HG03460 (cell line): Measurements from ENCODE around the gene FIG4.
"Not testable (repeated sequence)": the region's sequence is repeated elsewhere in the genome, so short reads cannot be mapped to it uniquely, and the experiment has no call there.

Source experiments
- ATAC-seq: cut with Tn5 transposase; IDR thresholded peaks from one replicate; pipeline ENCODE4 v1.9.1; 2021; ENCODE audit not compliant: unreplicated experiment

The FIG4 gene

DNA sequence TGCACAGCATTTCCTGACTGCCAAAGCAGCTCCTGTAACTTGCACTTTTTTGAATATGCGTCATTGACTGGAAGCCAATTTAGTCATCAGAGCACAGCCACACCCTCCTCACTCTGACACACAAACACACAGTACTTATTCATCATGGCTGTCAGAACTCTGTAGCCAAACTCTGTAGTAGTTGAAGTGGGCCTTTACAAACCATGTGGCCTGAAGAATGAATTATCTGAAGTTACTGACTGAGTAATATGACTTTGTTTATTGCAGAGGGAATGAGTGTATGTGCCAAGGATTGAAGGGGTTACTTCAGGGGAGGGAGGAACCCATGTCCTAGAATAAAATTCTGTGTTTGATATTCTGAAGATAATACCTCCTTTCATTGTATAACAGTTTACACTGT, 102.7 kb downstream of the FIG4 start:
- ATAC-seq = no peak

DNA sequence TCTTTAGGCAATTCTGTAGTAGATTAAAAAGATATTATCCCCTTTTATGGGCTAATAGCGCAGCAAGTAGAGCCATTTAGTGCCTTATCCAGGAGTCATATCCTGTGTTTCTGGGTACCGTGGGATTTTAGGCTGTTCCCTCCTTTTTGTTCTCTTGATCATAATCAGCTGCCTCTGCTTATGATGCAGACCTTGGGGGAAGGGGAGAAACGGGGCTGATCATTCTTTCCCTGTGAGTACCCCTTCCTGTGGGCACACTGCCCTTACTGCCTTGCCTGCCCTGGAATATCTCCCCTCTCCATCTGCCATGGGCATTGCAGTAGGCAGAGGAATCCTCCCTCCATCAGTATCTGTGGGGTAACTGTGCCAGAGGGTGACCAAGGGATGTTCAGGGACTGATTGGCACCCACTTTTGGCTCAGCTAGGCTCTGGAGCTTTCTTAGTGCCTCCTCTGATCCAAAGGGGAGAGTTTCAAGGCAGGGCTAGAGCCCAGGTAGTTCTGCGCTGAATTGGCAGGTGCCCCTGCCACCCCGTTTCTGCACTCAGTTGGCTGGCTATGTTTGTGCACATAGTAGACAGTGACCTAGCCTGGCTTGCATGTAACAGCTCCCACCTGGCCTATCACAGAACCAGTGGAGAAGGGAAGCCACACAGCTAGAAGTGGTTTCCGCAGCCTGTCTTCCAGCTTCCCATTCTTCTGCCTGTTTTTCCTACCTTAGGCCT, 103.3 kb downstream of the FIG4 start:
- no peak for ATAC-seq

DNA sequence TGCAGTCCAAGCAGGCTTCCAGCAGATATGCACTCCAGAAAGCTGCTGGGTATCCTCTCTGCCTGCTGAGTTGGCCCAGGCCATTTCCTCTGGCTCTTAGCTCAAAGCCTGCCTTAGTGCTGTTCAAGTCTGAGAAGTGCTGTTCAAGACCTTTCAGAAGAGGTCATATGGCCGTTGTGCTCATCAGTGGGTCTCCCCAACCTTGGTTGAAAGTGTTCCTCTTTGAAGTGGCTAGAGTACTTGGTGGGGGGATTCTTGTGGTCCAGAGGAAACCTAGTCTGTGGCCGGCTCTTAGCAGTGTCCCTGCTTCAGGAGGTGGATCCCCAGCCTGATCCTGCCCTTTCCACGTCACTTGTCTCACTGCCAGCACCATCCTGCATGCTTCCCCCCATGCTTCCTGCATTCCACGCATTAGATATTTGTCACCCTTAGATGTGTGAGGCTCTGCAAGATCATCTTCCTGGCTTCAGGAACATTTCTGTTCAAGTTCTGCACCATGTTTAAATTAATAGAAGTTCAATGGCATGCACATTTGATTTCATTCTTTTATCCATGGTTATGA, 105.0 kb downstream of the FIG4 start:
- no peak for ATAC-seq

DNA sequence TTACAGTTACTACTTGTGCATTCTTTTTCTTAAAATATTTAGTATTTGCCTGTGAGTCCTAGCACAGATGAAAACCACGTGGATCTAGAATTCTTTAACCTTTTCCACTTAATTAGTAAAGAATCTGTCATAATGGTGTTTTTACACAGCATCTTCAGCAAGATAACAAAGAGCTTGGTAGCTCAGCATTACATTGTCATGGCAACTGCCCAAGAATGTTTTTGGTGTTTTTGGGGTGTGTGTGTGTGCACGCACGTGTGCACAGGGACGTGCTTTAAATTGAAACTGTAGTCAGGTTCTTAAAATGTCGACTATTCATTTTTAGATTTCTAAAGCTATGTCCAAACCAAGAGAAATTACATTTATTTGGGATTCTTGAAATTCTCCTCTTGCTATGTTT, 108.0 kb downstream of the FIG4 start:
- ATAC-seq = no peak

DNA sequence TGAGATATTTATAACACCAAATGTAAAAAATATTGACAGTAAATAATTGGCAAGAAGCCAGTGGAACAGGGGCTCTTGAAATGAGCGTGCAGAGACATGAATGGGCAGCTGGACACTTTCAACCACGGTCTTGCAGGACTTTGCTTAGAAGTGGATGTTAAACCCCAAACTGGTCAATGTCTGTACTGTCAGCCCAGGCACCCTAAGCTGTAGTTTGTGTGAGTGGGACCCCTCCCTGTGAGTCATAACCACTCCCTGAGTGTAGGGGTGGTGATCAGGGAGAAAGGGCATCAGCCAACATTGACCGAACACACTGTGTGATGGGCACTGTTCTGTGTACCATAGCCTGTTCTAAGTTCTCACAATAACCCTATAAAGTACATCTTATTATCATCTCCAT, 108.6 kb downstream of the FIG4 start:
- no peak for ATAC-seq

DNA sequence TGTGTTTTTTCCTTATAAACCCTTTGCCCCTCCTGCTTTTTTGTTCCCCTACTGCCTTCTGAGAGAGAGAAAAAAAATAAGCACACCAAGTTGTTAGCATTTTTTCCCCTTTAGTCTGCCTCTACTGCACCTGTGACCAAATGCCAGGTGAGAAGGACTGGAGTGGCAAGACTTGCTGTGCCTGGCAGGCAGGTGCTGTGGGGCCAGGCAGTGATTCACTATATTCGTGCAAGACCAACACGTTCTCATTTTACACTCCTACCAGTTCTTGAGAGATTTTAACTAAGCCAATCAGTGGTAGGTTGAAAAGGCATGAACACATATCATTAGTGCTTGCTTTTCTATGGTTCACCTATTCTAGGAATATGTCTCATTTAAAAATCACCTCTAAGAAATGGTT, 109.7 kb downstream of the FIG4 start:
- no peak for ATAC-seq

DNA sequence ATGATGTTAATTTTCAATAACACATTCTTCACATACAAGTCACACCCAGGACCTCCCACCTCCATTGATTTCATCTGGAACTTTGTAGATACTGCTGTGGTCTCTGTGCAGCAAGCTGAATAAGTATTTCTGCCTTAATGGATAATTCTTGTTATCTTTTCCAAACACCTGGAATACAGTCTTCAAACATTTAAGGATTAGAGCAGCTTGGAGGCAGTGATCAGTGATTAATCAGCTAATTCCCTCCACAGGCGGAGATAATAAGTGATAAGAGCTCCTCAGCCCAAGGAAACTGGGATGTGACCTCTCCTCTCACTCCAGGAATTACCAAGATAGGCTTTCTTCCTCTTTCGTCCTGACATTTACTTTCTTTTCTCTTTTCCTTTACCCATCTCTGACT, 110.7 kb downstream of the FIG4 start:
- no peak for ATAC-seq

DNA sequence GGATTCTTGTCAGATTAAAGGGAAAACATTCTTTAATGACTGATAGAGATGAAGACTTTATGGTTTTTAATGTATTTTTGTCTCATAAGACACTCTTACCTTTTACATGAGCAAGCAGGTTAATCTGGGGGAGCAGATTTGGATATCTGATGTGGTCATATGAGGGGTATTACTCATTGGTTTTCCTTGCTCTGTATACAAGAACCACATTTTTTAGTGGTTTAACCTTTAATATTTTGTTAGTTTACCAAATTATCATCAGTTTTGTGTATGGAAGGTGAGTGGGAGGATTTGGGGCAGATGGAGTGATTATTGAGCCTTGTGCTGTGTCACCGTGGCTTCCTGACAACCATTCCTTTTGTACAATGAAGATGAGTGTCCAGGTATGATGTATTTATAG, 112.9 kb downstream of the FIG4 start:
- no peak for ATAC-seq

DNA sequence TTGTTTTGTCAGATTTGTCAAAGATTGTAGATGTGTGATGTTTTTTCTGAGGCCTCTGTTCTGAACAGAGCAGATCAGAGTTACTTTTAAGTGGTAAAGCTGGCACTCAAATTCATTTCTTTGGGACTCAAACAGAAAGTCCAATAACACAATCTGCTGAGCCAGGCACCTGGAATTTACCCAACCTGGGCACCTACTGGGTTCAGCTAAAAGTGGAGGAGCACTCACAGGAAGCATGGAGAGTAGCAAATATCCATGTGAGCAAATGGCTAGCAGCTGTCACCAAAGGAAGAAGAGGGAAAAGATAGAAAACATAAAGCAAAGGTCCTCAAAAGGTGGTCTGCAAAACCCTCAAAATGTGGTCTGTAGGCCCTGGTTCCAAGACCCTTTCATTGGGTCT, 116.8 kb downstream of the FIG4 start:
- ATAC-seq = no peak

DNA sequence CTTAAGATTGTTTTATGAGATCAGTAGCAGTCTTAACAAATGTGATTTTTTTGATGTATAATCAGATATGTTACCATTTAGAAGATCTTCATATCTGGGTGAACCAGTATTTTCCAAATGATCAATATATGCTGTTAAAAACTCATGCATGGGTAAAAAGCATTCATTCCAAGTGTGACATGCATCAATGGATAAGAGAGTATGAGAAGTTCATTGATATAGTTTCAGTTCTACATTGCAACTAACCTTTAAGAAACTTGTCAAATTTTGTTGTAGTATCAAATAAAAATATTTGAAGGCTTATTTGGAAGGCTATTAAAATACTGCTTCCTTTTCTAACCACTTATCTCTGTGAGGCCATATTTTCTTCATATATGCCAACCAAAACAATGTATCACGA, 117.7 kb downstream of the FIG4 start:
- no peak for ATAC-seq

DNA sequence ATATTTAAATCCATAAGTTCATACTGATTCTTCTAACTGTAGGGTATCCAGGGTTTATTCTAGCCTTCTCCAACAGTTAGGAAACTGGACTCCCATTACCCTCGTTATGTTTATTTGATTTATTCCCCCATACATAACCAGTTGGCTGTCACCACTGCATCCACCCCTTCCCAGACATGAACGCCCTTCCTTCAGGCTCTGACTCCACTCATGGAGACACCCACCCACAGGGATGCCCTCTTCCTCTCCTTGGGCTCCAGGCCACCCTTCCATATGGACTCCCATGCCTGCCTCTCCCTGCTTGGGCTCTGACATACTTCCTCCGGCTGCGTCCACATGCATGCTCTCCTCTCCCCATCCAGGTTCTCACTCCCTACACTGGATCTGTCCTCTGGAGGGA, 124.0 kb downstream of the FIG4 start:
- ATAC-seq = no peak

DNA sequence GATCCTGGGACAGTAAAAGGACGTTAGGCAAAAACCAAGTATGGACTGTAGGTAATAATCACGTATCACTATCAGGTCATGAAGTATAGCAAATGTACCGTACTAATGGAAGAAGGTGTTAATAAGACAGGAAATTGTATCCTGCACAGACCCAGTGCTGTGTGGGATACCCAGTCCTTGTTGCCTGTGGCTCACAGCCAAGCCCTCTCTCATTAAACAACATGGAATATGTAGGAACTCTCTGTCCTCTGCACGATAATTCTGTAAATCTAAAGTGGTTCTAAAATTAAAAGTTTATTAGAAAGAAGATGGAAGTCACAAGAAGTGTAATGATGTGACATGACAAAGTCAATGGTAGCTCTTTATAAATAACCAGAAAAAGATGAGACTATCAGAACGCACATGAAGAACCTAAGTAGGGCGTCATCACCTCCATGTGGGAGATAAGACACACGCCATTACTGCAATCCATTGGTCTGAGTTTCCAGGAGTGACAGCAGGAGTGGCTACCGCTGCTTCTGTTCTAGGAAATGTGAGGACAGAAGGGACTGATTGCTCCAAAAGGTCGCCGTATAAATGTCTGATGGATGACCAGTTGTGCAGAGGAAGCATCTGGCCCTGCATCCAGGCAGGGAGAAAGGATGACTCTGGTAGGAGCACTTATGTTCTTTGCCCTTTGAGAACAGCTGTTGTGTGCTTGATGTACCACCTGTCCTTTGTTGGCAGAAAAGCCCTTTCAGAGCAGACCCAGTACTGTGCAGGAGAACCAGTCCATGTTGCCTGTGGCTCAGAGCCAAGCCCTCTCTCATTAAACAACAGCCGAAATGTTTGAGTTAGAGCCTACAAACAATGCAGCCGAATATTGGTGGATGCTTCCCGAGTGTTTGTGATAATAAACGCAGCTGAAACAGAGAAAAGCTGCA, 125.6 kb downstream of the FIG4 start:
- no peak for ATAC-seq

DNA sequence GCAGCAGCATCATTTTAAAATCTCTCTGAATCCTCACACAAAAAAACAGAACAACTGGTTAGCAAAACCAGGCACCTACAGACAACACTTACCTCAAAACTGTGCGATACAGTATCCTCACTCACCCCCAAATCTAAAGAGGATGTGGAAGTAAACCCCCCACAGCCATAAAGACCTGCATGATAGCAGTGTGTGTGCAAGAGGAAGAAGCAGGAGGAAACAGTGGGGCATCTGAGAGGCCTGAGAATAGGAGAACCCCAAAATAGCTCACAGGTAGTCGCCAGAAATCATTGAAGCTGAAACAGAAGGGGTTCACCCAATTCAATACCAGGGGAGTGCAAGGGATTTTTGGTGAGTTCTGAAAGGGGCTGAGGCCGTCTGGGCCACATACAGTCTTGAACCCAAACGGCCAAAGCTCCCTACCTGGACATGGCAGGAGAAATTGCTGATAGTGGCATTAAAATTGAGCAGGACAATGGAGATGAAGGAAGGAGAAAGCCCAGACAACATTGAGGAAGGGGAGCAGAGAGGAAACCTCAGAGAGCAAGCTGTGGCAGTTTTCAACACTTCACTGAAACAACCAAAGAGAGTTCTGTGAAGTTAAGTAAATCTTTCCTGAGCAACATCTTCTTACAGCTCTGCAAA, 129.7 kb downstream of the FIG4 start:
- peak; percentile 69 for ATAC-seq

DNA sequence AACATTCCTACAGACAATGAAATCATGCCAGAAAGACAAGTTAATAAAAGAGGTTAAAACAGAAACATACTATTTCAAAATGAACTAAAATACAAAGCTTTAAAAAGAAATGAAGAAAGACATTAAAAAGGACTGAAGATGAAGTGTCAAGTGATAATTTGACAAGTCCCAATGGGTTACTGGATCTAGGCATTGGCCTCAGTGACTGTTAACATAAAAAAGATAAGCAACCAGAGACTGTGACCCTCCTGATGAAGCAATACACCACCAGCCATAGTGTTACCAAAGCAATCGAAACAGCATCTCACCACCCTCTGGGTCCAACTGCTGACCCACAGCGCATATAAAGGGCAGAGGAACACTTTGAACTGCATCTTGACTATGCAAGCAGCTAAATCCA, 130.3 kb downstream of the FIG4 start:
- ATAC-seq = no peak

DNA sequence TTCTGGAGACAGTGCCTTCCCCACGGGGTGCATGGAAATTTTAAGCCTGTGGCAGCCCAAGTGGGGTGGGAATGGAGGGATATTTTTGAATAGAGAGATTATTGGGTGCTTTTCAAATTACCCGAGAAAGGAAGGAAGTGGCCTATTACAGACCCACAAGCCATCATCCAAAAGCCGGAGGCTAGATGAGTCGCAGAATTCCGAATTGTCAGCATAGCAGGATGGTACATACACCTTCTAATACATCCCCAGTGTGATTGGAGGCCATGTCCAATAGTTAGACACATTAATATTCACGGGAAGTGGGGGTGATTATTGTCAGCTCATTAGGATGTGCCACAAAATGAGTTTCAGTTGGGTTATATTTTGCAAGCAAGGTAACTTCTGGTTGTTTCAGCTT, 133.0 kb downstream of the FIG4 start:
- no peak for ATAC-seq

DNA sequence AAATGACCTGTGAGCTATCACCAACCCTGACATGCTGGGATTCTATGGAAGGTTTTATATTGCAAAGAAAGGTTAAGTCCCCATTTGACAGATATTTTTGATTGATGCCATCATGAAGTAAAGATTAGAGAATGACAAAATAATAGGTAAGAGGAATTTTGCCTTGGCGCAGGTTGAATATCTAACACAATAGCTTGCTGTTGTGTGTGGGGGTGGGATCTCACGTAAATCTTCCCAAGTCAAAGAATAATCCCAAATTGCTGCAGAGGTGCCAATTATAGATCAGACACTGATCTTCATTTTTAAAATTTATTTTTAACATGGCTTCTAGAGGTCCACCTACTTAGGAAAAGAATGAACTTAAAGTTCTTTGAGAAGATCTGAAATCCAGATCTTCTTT, 135.5 kb downstream of the FIG4 start:
- ATAC-seq = no peak

DNA sequence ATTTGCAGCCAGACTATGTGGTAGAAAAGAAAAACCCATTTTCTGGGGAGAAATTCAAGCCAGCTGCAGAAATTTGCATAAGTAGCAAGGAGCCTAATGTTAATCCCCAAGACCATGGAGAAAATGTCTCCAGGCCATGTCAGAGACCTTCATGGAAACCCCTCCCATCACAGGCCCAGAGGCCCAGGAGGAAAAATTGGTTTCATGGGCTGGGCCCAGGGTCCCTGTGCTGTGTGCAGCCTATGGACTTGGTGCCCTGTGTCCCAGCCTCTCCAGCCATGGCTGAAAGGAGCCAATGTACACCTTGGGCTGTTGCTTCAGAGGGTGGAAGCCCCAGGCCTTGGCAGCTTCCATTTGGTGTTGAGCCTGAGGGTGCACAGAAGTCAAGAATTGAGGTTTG, 140.3 kb downstream of the FIG4 start:
- ATAC-seq = not testable (repeated sequence)

DNA sequence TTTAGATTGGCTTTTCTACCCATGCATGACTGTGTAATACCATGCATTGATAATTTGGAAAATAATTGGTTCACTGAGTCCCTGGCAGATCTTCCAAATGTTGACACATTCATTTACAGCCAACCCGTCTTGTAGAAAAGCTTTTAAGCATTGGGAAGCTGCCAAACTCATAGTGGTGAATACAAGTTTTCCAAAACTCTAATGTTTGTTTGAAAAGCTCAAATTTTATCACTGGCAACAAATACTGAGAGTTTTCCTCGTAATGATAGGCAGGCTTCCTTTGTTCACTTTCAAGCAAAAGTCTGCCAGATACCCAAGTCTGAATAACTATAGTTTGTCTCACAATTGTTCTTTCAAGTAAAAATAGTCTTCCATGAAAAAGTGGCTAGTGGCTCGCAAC, 143.0 kb downstream of the FIG4 start:
- no peak for ATAC-seq

DNA sequence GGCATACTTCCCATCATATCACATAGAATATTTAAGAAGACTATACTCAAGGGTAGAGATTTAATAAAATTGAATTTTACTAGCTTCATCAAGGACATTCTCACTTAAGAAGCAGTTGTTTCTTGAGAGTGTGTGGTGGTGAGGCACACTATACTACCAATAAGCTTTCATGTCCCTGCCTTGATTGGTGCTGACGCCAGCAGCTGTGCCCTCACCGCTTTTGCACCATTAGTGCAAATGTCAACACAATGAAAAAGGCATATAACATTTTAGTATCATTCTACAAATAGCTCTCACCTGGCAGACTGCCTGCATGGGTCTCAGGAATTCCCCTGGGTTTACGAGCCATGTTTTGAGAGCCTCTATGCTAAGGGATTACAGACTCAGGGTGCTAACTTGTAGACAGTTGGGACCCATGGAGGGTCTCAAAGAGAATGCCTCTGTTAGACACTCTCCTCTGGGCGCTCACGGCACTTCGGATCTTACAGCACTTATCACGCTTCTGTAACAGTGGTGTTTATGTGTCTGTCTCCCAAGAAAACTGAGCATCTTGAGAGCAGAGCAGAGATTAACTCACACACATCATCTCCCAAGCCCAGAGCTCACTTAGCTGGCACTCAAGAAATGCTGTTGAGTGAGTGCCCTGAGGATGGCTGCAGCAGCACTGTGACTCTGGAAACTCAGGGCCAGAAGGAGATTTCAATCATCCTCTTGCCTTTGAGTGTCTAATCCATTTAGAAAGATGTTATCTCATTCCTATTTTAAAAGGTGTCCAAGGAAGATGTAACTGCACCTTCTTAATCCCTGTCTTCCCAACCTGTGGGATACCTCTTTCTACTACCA, 143.7 kb downstream of the FIG4 start:
- no peak for ATAC-seq

DNA sequence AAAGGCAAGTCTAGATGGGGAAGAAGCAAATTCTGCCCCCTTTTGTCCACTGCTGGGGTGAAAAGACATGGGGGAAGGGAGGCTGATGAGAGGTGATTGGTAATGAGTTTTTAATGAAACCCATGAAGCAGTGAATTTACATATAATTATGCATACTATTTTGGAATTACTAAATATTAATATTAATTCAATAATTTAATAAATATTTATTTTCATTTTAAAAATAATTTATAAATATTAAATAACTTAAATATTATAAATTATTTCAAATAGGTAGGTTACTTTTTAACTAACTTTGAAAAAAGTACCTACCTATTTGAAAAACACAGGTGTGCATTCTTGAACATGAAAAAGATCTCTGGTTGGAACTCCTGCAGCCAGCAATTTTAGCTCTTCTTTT, 148.9 kb downstream of the FIG4 start:
- ATAC-seq = no peak

DNA sequence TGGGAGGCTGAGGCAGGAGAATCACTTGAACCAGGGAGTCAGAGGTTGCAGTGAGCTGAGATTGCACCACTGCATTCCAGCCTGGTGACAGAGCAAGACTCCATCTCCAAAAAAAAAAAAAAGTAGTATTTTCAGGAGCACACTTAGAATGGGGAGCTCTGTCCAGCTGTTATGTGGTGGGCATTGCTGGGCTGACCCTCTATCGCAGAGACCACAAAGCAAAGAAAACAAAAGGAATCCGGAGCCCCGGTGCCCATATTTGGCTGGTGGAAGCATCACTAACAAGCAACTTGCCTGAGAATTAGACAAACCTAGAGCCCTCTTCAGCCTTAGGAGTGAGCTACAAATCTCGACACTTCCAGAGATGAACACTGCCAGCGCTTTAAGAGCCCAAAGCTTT, 149.7 kb downstream of the FIG4 start:
- ATAC-seq = no peak
